Keratinocyte (primary cell): Measurements from ENCODE around the gene RAI14. TPM values are rescaled to one million over a fixed set of nuclear protein-coding genes. Genes with fewer than 3 reads are reported as not detected.

Source experiments
- DNase-seq: peaks from one replicate; pipeline ENCODE4 v3.0.0-alpha.2; 2011; ENCODE audit warnings: low read depth, missing footprints, low spot score
- FAIRE-seq: peaks from 2 replicates; lab custom pipeline; 2011; peaks lifted over from hg19 to GRCh38; lab: Jason Lieb, UNC
- H2AFZ ChIP-seq: 2 replicates; pipeline ENCODE4 v1.6.0; 2012; ENCODE audit warnings: low read length, control low read depth, inconsistent platforms; ENCODE audit not compliant: control insufficient read depth
- H3K27ac ChIP-seq: 2 replicates; pipeline ENCODE4 v1.5.1; 2011; ENCODE audit warnings: low read length; ENCODE audit not compliant: control insufficient read depth, insufficient read depth
- H3K27me3 ChIP-seq: 3 replicates; pipeline ENCODE4 v1.6.0; 2011; ENCODE audit warnings: low read length; ENCODE audit not compliant: control insufficient read depth, insufficient read depth; ENCODE audit errors: extremely low read depth
- H3K36me3 ChIP-seq, 2 experiments: 2 replicates in 1 of 2; 3 replicates in 1 of 2; pipeline ENCODE4 v1.5.1; 2011; ENCODE audit warnings: low read length in 2 of 2, mild to moderate bottlenecking in 1 of 2; ENCODE audit not compliant: control insufficient read depth in 2 of 2, insufficient read depth in 2 of 2; ENCODE audit errors: extremely low read depth in 1 of 2
- H3K4me1 ChIP-seq: 3 replicates; pipeline ENCODE4 v1.5.1; 2011; ENCODE audit warnings: low read length; ENCODE audit not compliant: control insufficient read depth, insufficient read depth; ENCODE audit errors: extremely low read depth
- H3K4me2 ChIP-seq: 3 replicates; pipeline ENCODE4 v1.6.0; 2011; ENCODE audit warnings: low read depth, low read length; ENCODE audit not compliant: control insufficient read depth, insufficient read depth; ENCODE audit errors: extremely low read depth
- H3K4me3 ChIP-seq, 3 experiments: fragments of 200-600 bp in 1 of 3; sonication (generic) in 1 of 3; 2 replicates in 2 of 3; 3 replicates in 1 of 3; pipeline ENCODE4 v1.5.1; 2011 to 2016; ENCODE audit warnings: low read length in 3 of 3, mild to moderate bottlenecking in 3 of 3, control low read depth in 2 of 3, inconsistent platforms in 1 of 3, low read depth in 1 of 3, mixed read lengths in 1 of 3, mixed run types in 1 of 3, moderate library complexity in 1 of 3; ENCODE audit not compliant: control insufficient read depth in 2 of 3, insufficient read depth in 2 of 3; ENCODE audit errors: extremely low read depth in 1 of 3
- H3K79me2 ChIP-seq: 2 replicates; pipeline ENCODE4 v1.6.0; 2012; ENCODE audit warnings: low read length; ENCODE audit not compliant: control insufficient read depth, insufficient read depth
- H3K9ac ChIP-seq: 3 replicates; pipeline ENCODE4 v1.6.0; 2011; ENCODE audit warnings: low read length; ENCODE audit not compliant: control insufficient read depth, insufficient read depth; ENCODE audit errors: extremely low read depth
- H3K9me1 ChIP-seq: 3 replicates; pipeline ENCODE4 v1.6.0; 2011; ENCODE audit warnings: low read length; ENCODE audit not compliant: control insufficient read depth, insufficient read depth; ENCODE audit errors: extremely low read depth
- H3K9me3 ChIP-seq: 2 replicates; pipeline ENCODE4 v1.5.1; 2012; ENCODE audit warnings: low read depth, low read length; ENCODE audit not compliant: control insufficient read depth
- H4K20me1 ChIP-seq: 3 replicates; pipeline ENCODE4 v1.6.0; 2011; ENCODE audit warnings: low read length; ENCODE audit not compliant: control insufficient read depth, insufficient read depth; ENCODE audit errors: extremely low read depth
- CTCF ChIP-seq, 3 experiments: IDR thresholded peaks in 1 of 3; conservative IDR thresholded peaks in 1 of 3; optimal IDR thresholded peaks in 1 of 3; 2 replicates in 2 of 3; 3 replicates in 1 of 3; pipeline versions ENCODE3 to v1.5.1; 2011; ENCODE audit warnings: low read length in 3 of 3, mild to moderate bottlenecking in 3 of 3, moderate library complexity in 2 of 3, control low read depth in 1 of 3, inconsistent platforms in 1 of 3; ENCODE audit not compliant: insufficient read depth in 2 of 3; ENCODE audit errors: extremely low read depth in 1 of 3
- EZH2 ChIP-seq: IDR thresholded peaks from one replicate; pipeline ENCODE4 v1.6.1; 2012; ENCODE audit warnings: inconsistent platforms, mild to moderate bottlenecking, low read length, moderate library complexity
- dilution Hi-C: fragments of 300-500 bp; cut with MboI; formaldehyde crosslinking; loops from one replicate; pipeline ENCODE4 v1.7.0; 2020; ENCODE audit warnings: low sequenced_read_pairs; ENCODE audit not compliant: extremely low pct_ligation_motif_present
- polyA plus RNA-seq, 5 experiments: library from polyadenylated mRNA; depleted of rRNA in 3 of 5; stranded (reverse) in 3 of 5; stranded (forward) in 1 of 5; unstranded in 1 of 5; fragments of >200 nt; gene quantifications; 1 replicate in 1 of 5; 2 replicates in 3 of 5; 3 replicates in 1 of 5; pipeline versions ENCODE4 v1.2.1 to v1.2.3, GENCODE V29; 2011 to 2012; ENCODE audit warnings: missing spikeins in 2 of 5, low read depth in 1 of 5, low replicate concordance in 1 of 5

Gene RAI14
- polyA plus RNA-seq, 1 donor (not counting 4 experiments of a cell fraction or from before 2014, with no cell fraction given), result 31.4 TPM

- no peak for TF ChIP-seq EZH2
- no peak for TF ChIP-seq CTCF (optimal IDR thresholded peaks at IDR 0.05 in 1 of 3, IDR thresholded peaks at IDR 0.05 in 1 of 3, conservative IDR thresholded peaks at IDR 0.05 in 1 of 3; ENCODE audit: extremely low read depth in 1 of 3, insufficient read depth in 2 of 3, low read length in 3 of 3)
- H3K9ac ChIP-seq, result no peak overlapping the region
- FAIRE-seq (no peak), DNase-seq (no peak)
- dilution Hi-C loops, result no loop called here
- H3K4me2 ChIP-seq, result no peak overlapping the region
- no peaks in the 10 kb centered on the region for H4K20me1 ChIP-seq
- H3K27me3 ChIP-seq, result no peaks in the 10 kb centered on the region
- no peak overlapping the region for H3K27ac ChIP-seq
- no peak overlapping the region for H2AFZ ChIP-seq
- H3K36me3 ChIP-seq, result no peaks in the 10 kb centered on the region
- H3K9me1 ChIP-seq, result no peaks in the 10 kb centered on the region
- H3K79me2 ChIP-seq, result no peaks in the 10 kb centered on the region
- no peak overlapping the region for H3K4me3 ChIP-seq
- H3K9me3 ChIP-seq, result no peaks in the 10 kb centered on the region
- no peaks in the 10 kb centered on the region for H3K4me1 ChIP-seq
These were observed 225.1 kb downstream of the RAI14 start for GRCh38 chr5:34881246-34881645.

Other genes starting within 250 kb of the RAI14 start
- 0.04 to 0.12 TPM in 2 of 3 replicates, not detected in the other for gene TTC23L, start 182.8 kb downstream of the RAI14 start, polyA plus RNA-seq